Measurements from ENCODE around the gene FRRS1.

DNA sequence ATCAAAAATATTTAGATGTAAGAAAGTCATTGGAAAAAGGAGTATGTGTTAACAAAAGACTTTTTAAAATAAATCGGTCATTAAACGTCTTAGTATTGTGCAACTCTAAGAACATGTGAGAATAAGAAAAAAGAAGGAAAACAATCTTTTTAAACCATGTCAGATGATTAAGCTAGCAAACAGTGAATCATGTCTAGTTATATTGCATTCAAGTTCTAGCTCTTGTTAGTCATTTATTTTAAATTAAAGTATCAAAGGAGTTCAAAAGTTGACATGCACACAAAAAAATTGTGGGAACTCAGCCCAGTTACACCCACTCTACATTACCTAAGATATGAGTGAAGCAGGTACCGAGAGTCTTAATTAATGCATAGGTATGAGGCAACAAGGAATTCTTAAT is 9.8 kb downstream of the FRRS1 start:
- TF ChIP-seq, protein P1, sequence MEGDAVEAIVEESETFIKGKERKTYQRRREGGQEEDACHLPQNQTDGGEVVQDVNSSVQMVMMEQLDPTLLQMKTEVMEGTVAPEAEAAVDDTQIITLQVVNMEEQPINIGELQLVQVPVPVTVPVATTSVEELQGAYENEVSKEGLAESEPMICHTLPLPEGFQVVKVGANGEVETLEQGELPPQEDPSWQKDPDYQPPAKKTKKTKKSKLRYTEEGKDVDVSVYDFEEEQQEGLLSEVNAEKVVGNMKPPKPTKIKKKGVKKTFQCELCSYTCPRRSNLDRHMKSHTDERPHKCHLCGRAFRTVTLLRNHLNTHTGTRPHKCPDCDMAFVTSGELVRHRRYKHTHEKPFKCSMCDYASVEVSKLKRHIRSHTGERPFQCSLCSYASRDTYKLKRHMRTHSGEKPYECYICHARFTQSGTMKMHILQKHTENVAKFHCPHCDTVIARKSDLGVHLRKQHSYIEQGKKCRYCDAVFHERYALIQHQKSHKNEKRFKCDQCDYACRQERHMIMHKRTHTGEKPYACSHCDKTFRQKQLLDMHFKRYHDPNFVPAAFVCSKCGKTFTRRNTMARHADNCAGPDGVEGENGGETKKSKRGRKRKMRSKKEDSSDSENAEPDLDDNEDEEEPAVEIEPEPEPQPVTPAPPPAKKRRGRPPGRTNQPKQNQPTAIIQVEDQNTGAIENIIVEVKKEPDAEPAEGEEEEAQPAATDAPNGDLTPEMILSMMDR (optimal IDR thresholded peaks at IDR 0.05 in 1 of 3, IDR thresholded peaks at IDR 0.05 in 1 of 3, conservative IDR thresholded peaks at IDR 0.05 in 1 of 3; ENCODE audit: extremely low read depth in 1 of 3, insufficient read depth in 2 of 3, low read length in 3 of 3): no peak
- TF ChIP-seq EZH2 (IDR thresholded peaks at IDR 0.05; ENCODE audit: low read length): no peak
